Measurements from ENCODE around the gene DENND1A.

DNA sequence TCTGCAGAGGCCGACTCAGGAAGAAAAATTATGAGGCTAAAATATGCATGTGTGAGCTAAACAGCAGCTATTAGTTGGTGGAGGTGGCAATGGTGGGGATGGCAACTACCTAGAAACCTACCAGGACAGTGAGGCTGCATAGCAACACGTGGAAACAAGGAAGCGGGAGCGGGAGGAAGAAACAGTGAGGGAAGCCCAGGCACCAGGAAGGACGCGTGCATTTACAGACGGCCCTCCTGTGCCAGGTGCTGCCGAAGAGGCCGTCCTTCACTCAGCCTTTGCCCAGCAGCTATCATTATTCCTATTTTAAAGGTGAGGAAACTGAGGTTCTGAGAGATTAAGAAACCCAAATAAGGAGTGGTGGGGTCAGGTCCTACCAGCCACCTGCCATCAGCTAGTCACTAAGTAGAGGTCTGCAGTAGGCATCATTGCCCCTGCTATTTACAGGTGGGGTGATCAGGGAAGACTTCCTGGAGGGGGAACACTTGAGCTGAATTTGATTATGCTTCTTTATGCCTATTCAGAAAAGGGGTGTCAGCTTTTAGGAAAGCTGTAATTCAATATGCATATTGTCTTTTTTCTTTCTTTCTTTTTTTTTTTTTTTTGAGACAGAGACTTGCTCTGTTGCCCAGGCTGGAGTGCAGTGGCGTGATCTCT, 448.6 kb downstream of the DENND1A start:
- TF ChIP-seq ATF7 (IDR thresholded peaks at IDR 0.05) (no peak), ATF7 (CRISPR knock-in tag; IDR thresholded peaks at IDR 0.05) (no peak), GATAD2A (CRISPR knock-in tag; IDR thresholded peaks at IDR 0.05) (no peak), POLR2A (IDR thresholded peaks at IDR 0.05; ENCODE audit: insufficient read depth in 1 of 2, low read depth in 2 of 2, low read length in 2 of 2) (no peak), TAF15 (IDR thresholded peaks at IDR 0.05; ENCODE audit: low read depth, low read length, poor library complexity, severe bottlenecking) (no peak), SP2 (CRISPR knock-in tag; IDR thresholded peaks at IDR 0.05) (no peak), MED13 (CRISPR knock-in tag; IDR thresholded peaks at IDR 0.05) (no peak), RAD21 (CRISPR knock-in tag; IDR thresholded peaks at IDR 0.05) (no peak), HOXD1 (CRISPR knock-in tag; IDR thresholded peaks at IDR 0.05) (no peak)
- TF ChIP-seq, protein P1, sequence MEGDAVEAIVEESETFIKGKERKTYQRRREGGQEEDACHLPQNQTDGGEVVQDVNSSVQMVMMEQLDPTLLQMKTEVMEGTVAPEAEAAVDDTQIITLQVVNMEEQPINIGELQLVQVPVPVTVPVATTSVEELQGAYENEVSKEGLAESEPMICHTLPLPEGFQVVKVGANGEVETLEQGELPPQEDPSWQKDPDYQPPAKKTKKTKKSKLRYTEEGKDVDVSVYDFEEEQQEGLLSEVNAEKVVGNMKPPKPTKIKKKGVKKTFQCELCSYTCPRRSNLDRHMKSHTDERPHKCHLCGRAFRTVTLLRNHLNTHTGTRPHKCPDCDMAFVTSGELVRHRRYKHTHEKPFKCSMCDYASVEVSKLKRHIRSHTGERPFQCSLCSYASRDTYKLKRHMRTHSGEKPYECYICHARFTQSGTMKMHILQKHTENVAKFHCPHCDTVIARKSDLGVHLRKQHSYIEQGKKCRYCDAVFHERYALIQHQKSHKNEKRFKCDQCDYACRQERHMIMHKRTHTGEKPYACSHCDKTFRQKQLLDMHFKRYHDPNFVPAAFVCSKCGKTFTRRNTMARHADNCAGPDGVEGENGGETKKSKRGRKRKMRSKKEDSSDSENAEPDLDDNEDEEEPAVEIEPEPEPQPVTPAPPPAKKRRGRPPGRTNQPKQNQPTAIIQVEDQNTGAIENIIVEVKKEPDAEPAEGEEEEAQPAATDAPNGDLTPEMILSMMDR (CRISPR knock-in tag; IDR thresholded peaks at IDR 0.05), result no peak
- TF ChIP-seq, protein P2, sequence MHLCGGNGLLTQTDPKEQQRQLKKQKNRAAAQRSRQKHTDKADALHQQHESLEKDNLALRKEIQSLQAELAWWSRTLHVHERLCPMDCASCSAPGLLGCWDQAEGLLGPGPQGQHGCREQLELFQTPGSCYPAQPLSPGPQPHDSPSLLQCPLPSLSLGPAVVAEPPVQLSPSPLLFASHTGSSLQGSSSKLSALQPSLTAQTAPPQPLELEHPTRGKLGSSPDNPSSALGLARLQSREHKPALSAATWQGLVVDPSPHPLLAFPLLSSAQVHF (CRISPR knock-in tag; IDR thresholded peaks at IDR 0.05), result no peak
